ENCODE measurements around the gene DMD.

The DMD gene

DNA sequence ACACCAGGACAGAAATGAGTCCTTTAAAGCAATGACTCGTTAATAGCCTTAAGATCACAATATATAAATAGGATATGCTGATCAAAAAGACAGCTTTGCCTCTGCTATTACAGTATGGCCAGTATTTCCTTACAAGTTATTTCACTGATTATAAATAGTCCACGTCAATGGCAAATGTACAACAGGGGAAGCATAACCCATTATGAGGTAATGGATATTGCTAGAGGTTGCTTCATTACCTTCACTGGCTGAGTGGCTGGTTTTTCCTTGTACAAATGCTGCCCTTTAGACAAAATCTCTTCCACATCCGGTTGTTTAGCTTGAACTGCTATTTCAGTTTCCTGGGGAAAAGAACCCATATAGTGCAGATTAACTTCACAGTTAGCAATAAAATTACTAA lies 1374.9 kb downstream of the DMD start:
- DNase-seq, result no peak

DNA sequence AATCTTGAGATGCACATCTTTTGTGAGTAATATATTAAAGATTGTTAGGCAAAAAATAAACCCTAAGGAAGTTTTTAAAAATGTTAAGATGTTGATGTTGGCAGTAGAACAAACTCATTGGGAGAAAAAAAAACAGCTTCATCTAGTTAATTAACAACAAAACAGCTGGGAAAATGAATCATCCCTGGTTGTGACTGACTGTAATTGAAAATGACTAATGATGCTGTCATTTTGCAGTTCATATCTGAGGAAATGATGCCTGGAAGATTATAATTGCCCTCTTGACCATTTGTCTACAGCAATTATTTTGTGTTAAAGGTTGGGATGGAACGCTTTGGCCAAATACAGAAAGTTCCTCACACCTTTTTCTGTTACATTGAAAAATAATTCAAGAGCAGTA lies 1379.1 kb downstream of the DMD start:
- no peak for DNase-seq

DNA sequence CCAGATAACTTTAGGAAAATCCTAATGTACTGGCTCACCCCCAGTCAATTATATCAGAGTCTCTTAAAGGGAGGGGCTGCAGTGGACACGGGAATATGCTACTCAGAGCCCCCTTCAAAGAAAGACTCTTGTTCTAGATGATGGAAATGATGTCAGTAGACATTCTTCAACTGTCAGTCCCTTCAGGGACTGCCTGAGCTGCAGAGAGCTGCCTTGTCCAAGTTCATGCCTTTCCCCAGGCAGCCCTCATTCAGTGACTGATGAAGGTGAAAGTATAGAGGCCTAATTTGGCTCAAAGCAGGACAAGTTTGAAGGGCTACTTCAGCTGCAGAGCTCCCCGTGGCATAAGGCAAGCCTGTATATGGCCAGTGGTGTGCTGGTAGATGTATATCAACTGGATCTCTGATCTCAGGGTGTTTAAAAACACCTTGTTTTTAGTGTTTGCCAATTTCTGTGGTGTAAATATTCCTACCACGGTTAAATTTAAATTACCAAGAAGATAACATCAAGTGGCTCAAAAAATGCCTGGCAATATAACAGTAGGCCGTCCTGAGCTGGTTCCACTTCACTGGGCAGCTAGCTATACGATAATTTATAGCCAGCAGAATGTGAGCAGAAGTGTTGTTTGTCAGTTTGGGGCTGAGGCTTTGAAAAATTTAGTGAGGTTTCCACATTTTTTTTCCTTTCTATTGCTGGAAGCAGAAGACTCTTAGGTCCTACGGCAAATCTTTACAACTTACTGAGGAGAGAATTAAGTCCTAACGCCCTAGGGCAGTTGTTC lies 1390.7 kb downstream of the DMD start:
- no peak for DNase-seq

DNA sequence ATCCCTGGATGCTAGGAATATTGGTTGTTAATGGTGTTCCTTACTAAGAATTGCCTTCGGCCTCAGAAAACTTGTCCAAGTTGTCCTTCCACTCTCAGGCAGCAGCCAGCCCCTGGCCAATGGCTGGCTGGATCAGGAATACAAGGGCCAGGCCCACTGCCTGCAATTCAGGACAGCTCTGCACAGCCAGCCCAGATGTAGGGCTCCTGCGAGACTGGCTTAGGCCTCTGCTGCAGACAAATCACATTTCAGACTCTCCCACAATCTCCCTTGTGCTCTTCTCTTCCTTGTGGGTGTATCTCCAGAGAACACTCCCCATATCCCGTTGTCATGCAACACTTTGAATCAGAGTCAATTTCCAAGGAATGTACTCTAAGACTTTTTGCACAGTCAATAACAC lies 1391.9 kb downstream of the DMD start:
- DNase-seq, result no peak

DNA sequence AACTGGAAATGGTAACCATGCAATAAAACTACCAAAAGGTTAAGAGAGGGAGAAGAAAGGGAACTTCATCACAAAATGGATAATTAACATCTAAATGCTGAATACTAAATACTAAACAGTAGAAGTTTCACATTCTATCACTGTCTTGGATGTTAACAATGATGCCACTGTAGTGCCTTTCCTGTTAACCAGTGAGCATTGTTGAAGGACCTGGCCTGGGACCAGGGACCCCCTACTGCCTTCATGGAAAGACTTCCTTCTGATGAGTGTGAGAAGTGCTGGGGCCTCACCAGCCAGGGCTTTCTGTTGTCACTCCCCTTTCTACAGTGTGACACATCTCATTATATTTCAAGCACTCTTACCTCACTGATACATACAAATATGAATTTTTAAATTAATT lies 1400.2 kb downstream of the DMD start:
- no peak for DNase-seq

DNA sequence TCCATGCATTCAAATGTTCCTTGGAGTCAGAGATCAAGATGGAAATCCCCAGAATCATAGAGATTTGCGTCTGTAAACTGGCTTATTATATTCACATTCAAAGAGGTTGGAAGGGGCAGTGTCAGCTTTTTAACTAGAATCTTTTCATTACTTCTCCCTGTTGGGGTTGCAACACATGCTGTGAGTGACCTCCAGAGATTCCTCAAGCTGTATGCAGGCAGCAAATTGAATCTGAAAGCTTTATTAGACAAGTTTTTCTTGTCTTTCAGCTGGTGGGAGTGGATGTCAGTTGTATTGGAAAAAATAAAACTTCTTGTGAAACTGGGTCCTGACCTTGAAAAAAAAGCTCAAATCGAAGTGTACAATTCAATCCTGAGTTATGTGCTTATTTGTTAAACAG lies 1403.0 kb downstream of the DMD start:
- no peak for DNase-seq

DNA sequence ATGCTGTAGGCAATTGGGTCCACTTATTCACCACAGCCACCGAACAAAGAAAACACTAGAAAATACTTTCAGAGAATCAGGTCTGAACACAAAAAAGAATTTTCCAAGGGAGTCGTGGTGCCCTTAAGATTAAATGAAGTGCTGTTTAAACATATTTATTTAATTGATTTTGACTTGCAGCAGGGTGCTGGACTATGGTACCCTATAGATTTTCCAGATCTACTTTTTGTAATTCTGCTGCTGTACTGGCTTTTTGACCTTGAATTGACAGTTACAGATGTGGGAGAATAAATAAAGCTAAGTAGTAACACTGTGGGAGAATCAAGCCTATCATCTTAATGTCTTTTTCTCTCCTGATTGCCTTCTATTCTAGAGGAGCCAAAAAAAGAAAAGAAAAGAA lies 1404.2 kb downstream of the DMD start:
- DNase-seq, result no peak

DNA sequence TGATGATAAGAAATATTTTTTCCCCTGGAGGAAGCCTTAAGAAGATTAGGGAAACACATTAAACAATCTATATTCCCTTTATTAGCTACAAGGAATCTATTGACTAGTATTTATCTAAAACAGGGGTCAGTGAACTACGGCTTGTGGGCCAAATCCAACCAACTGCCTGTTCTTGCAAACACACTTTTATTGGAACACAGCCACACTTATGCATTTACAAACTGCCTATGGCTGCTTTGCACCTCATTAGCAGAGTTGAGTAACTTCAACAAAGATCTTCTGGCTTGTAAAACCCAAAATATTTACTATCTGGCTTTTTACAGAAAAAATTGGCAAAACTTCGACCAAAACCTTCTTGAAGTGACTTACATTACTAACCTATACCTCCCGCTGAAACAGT lies 1405.6 kb downstream of the DMD start:
- no peak for DNase-seq

DNA sequence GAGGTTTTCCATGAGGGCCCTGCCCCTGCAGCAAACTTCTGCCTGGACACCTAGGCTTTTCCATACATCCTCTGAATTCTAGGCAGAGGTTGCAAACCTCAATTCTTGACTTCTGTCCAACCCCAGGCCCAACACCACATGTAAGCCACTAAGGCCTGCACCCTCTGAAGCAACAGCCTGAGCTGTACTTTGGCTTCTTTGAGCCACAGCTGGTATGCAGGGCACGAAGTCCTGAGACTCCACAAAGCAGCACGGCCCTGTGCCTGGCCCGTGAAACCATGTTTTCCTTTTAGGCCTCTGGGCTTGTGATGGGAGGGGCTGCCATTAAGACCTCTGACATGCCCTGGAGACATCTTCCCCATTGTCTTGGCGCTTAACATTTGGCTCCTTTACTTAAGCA lies 1411.1 kb downstream of the DMD start:
- no peak for DNase-seq

DNA sequence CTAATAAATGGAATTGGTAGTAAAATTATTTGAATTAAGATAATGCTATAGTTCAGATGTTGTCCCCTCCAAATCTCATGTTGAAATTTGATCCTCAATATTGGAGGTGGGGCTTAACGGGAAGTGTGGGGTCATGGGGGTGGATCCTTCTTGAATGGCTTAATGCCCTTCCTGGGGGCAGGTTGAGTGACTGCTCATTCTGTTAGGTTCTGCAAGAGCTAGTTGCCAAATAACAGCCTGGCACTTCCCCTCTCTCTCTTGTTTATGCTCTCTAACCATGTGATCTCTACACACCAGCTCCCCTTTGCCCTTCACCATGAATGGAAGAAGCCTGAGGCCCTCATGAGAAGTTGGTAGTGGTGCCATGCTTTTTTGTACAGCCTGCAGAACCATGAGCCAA lies 1414.7 kb downstream of the DMD start:
- DNase-seq, result no peak

DNA sequence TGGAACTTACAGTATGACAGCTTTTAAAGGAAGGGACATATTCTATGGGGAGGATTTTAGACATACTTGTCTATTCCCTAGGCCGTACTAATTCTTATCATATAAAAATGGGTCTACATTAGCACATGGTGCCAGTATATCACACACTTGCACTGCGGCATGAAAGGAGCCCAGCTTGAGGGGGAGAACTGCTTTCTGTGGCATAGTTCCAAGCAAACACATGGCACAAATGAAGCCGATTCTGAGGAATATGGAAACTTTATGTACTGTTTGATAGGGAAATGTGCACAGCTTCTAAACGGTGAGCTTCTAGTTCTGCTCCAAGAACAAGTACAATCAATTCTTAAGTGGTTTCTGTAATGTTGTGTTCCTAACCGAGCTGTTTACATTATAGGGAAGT lies 1463.9 kb downstream of the DMD start:
- DNase-seq, result no peak

DNA sequence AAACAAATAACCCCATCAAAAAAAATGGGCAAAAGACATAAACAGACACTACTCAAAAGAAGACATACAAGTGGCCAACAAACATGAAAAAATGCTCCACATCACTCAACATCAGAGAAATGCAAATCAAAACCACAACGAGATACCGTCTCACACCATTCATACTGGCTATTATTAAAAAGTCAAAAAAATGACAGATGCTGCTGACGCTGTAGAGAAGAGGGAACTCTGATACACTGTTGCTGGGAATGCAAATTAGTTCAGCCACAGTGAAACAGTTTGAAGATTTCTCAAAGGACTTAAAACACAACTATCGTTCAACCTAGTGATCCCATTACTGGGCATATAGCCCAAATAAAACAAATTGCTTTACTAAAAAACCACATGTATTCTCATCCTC lies 1468.3 kb downstream of the DMD start:
- no peak for DNase-seq

DNA sequence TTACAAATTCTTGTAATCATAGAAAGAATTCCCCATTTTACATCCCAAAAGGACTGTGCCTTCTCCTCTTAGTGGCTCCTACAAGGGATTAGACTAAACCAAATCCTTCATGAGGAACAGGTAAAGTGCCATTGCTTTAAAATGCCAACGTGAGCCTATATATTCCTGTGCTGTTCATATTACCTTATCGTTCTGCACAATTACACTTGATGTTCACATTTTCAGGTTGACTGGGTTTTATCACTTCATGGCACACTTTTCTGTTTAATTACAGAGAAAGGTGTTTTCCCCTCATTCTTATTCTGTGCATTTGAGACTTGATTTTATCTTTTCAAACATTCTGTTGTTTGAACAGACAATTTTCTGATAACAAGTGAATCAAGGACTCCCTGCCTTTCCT lies 1493.9 kb downstream of the DMD start:
- DNase-seq, result no peak

DNA sequence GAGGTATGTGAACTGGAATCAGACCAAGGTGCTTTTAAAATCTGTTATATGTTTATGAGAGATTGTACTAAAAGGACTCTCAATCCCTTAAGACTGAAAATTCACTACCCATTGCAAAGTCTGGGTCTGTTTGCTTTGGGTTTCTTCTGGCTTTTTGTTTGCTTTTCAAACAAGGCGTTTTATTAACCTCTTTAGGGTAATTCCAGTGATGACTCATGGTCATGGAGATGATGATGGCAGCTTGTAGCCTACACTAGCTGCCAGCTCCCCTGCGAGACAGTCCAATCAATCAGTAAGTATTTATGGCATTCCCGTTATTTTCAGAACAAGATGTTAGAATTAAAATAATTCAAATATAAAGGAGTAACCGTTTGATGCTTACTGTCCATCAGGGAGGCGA lies 1495.7 kb downstream of the DMD start:
- no peak for DNase-seq

DNA sequence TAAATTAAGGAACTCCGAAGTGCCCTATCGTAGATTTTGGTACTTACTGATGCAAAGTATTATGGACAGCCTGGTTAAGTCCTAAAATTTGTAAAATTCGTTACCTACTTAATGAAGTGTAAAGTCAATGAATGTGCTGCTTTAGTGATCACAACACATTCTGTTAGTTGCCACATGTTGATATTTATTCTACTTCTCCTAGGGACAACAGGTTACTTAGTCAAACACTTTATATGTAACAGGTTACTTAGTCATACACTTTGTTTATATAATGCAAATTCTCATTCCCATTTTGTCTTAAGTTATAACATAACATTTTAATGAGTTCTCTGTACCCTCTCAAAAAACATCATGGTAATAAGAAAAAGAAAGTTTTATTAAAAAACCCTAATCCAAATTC lies 1496.6 kb downstream of the DMD start:
- no peak for DNase-seq

DNA sequence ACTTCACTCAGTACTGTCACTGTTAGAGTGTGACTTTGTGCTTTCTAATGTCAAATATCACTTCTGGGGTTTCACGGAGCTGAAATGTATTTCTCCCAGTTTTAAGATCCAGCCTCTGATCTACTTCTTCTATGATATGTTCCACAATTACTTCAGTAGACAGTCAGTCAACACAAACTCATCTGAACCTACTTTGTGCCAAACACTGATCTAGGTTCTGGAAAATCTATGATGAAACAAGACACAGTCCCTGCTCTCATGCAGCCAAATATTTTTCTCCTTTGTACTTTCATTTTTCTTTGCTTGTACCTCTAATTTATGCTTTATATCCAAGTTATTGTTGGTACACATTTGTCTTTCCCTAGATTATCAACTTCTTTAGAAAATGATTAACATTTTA lies 1498.2 kb downstream of the DMD start:
- DNase-seq, result no peak

DNA sequence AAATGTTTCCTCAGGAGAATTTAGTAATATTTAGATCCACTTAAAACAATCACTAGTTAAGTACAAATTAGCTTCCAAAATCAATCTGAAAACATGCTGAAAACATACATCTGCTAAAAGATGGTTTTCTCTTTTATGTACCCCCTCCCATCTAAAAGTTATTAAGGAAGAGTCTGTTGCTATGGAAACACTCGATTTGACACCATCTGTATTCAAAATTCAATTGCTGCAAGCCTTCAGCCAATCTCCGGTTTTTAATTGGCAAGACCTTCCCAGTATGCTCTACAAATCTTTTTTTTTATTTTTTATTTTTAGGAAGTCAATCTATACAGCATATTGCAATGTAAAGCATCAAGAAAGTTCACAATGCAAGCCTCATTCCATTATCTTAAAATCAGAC lies 1500.2 kb downstream of the DMD start:
- DNase-seq, result no peak

DNA sequence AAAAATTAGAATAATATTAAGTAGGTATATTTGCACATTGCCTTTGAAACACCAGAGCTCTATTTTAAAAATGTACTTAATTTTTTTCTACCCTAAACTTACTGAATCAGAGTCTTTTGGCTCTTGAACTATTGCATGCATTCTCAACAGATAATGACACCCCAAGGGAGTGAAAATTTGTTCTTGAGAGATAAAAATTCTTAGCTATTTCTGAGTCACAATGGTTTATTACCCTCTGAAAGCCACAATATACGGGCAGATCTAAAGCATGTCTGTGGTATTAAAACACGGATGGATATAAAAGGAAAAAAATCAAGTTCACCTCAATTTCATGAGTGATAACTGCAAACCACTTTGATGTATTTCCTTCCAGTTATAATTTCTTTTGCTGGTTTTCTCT lies 1503.2 kb downstream of the DMD start:
- DNase-seq, result no peak

DNA sequence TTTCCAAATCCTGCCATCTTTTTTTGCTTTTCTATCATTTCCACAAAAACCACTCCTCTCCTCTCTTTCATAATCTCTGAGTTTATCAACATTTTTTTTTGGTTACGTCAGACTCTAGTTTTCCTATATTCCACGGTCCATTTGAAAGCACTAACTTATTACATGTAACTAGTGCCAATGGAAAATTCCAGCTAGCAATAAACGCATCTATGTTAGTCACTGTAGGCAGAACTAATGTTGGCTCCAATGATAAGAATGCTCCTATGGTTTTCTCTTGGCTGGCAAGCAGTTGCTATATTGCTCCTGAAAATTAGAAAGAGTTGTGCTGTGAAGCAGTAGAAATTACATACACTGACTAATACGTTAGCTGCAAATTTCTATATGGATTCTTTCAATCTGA lies 1504.9 kb downstream of the DMD start:
- DNase-seq, result no peak

DNA sequence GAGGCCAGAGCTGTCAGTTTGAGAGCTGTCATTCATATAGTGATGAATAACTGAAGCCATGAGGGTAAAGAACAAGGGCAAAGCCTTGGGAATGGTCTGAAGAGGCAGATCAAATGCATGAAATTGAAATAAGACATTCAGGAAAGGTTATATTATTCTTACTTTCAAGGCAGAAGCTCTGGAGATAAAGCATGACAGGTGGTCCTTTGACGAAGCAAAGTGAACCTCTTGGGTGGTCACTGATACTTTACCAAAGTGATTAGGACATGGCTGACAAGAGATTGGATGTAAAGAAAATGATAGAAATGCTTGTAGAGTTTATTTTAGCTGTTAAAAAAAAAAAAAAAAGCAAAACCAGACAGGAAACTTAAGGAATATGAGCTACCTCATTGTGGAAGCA lies 1505.5 kb downstream of the DMD start:
- DNase-seq, result no peak

DNA sequence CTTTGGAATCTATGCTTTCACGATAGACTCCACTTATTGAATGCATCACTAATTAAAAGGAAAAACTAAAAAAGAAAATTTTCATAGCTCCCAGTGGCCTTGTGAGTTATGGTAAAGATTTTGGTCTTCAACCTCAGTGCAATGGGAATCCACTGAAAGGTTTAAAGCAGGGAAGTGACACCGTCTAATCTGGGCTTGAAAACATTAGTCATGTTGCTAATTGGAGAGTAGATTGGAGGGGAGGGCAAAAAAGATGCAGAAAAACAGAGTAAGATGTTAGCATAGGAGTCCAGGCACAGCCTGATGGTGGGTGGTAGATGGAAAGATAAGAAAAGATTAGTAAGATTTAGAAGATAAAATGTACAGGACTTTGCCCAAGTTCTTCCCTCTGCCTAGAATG lies 1506.4 kb downstream of the DMD start:
- no peak for DNase-seq

DNA sequence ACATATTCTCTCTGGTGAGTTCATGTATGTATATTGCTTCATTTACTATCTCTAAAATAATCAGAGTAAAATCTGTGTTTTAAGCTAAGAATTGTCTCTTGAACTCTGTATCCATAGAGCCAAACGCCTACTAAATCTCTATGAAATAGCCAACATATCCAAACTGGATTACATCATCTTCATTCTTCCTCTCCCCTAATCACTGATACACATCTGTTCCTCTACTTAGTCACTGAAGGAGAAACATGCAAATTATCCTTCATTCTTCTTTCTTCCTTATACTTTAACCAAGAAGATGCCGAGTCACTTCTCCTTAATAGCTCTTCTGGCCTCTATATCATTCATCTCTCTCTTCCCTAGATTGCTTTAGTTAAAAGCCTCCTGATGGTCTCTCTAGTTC lies 1509.1 kb downstream of the DMD start:
- DNase-seq, result no peak

DNA sequence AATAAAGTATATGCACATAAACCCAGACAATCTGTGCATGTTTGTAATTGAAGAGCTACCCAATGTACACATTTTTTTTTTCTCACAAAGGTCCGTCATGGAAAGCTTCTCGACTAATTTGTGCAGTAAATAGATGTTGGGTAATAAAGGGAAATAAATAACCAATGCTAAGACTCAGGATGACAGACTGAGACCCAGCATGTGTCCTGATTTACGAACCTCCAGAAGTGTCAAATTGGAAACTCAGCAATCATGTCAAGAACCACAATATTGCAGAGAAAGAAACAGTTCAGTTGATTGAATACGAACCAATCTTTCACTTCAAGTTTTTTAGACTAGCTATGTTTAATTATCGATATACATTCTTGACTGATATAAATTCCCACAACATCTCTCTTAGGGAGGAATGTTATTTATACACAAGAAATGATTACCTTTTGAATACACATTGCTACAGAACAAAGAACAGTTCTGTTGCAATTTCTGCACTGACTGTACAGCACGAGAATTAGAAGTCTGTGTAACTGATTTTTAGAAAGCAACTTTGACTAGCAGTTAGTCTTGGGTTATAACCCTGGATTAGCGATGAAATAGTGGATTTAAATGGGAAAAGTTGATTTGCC lies 1513.9 kb downstream of the DMD start:
- DNase-seq, result no peak

DNA sequence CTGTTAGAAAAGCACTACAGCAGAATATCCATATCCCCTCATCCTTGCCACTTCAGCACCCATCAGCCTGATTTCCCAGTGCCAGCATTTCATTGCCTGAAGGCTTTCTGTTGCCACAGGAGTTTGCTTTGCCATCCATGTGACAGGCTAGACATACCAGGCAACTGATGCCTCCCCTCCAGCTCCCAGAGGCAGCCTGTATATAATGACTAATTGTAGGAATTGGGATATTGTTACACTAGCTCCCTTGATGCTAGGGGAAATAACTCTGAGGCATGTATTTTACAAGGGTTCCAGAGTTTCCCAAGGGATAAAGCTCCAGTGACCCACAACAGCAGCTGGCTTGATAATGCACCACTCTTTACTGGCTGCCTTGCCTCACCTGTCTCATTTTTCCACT lies 1531.5 kb downstream of the DMD start:
- DNase-seq, result no peak

DNA sequence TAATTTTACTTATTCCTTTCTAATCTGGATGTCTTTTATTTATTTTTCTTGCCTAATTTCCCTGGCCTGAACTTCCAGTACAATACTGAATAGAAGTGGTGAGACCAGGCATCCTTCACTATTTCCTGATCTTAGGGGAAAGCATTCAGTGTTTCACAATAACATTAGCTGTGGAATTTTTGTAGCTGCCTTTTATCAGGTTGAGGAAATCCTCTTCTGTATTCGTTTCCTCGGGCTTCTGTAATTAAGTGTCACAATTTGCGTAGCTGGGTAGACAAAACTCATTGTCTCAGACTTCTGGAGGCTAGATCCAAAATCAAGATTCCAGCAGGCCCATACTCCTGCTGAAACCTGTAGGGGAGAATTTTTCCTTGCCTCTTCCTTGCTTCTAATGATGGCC lies 1541.1 kb downstream of the DMD start:
- no peak for DNase-seq
